IMR-90 (cell line): Measurements from ENCODE around the gene ARHGAP28. TPM values are rescaled to one million over a fixed set of nuclear protein-coding genes. Genes with fewer than 3 reads are reported as not detected.

Experiments
- ATAC-seq: fragments of 200-7000 bp; cut with Tn5 transposase; 2 replicates; pipeline ENCODE4 v1.9.1; 2020; ENCODE audit warnings: low read depth, mild to moderate bottlenecking, moderate library complexity
- BruUV-seq: library from RNA; stranded (reverse); fragments of 400-500 nt; replicated peaks from 2 replicates; lab custom pipeline; 2021; lab: Mats Ljungman, UMichigan
- CTCF ChIA-PET: fragments of 300-600 bp; formaldehyde crosslinking; extraction: SDS; loops from one replicate; lab custom pipeline; 2021; ENCODE audit warnings: antibody characterized with exemption; lab: Yijun Ruan, JAX
- POLR2A ChIA-PET: fragments of 300-600 bp; sonication (Branson Sonifier 250); formaldehyde crosslinking; loops from one replicate; lab custom pipeline; 2022; ENCODE audit warnings: antibody characterized with exemption; ENCODE audit not compliant: unreplicated experiment; lab: Charles Lee
- DNase-seq: peaks from one replicate; pipeline ENCODE4 v3.0.0; 2013
- H2AFZ ChIP-seq: replicated peaks from 2 replicates; pipeline ENCODE3; 2013; ENCODE audit warnings: low read length, mild to moderate bottlenecking; ENCODE audit not compliant: poor library complexity
- H2AK5ac ChIP-seq: 2 replicates; pipeline ENCODE4 v1.6.1; 2013; ENCODE audit warnings: low read depth, low read length, inconsistent platforms
- H2AK9ac ChIP-seq: replicated peaks from 2 replicates; pipeline ENCODE3; 2013; ENCODE audit warnings: mild to moderate bottlenecking, low read depth, low read length, moderate library complexity; ENCODE audit not compliant: poor library complexity
- H2BK120ac ChIP-seq: 2 replicates; pipeline ENCODE4 v1.6.1; 2013; ENCODE audit warnings: low read depth, low read length, inconsistent platforms
- H2BK15ac ChIP-seq: 3 replicates; pipeline ENCODE4 v1.6.1; 2013; ENCODE audit warnings: low read depth, low read length, inconsistent platforms
- H2BK20ac ChIP-seq: 2 replicates; pipeline ENCODE4 v1.6.1; 2013; ENCODE audit warnings: low read depth, mild to moderate bottlenecking, inconsistent platforms, low read length, moderate library complexity
- H2BK5ac ChIP-seq: 2 replicates; pipeline ENCODE4 v1.6.1; 2013; ENCODE audit warnings: mild to moderate bottlenecking, low read depth, low read length, inconsistent platforms; ENCODE audit not compliant: poor library complexity, severe bottlenecking
- H3K14ac ChIP-seq: replicated peaks from 2 replicates; pipeline ENCODE4 v1.6.1; 2013; ENCODE audit warnings: low read depth, low read length, inconsistent platforms
- H3K18ac ChIP-seq: 2 replicates; pipeline ENCODE4 v1.6.1; 2013; ENCODE audit warnings: low read depth, low read length, control low read depth
- H3K23ac ChIP-seq: 2 replicates; pipeline ENCODE4 v1.6.1; 2013; ENCODE audit warnings: low read depth, low read length, inconsistent platforms
- H3K27ac ChIP-seq: 2 replicates; pipeline ENCODE4 v1.5.1; 2013; ENCODE audit warnings: mild to moderate bottlenecking, control low read depth, low read length; ENCODE audit not compliant: insufficient read depth
- H3K27me3 ChIP-seq: 2 replicates; pipeline ENCODE4 v1.6.1; 2013; ENCODE audit warnings: low read length; ENCODE audit not compliant: control insufficient read depth, insufficient read depth
- H3K36me3 ChIP-seq: 2 replicates; pipeline ENCODE4 v1.6.1; 2013; ENCODE audit warnings: low read length, mixed read lengths; ENCODE audit not compliant: control insufficient read depth, insufficient read depth
- H3K4ac ChIP-seq: 2 replicates; pipeline ENCODE4 v1.6.1; 2013; ENCODE audit warnings: low read depth, low read length, inconsistent platforms
- H3K4me1 ChIP-seq: 2 replicates; pipeline ENCODE4 v1.6.1; 2013; ENCODE audit warnings: low read length, mixed read lengths; ENCODE audit not compliant: control insufficient read depth, insufficient read depth
- H3K4me2 ChIP-seq: 2 replicates; pipeline ENCODE4 v1.6.1; 2013; ENCODE audit warnings: low read depth, mild to moderate bottlenecking, control low read depth, low read length, moderate library complexity
- H3K4me3 ChIP-seq: 2 replicates; pipeline ENCODE4 v1.5.1; 2013; ENCODE audit warnings: low read depth, mild to moderate bottlenecking, control low read depth, low read length, moderate library complexity; ENCODE audit not compliant: insufficient read depth
- H3K56ac ChIP-seq: 2 replicates; pipeline ENCODE4 v1.6.1; 2013; ENCODE audit warnings: low read length, inconsistent platforms; ENCODE audit not compliant: insufficient read depth; ENCODE audit errors: extremely low read depth
- H3K79me1 ChIP-seq, 2 experiments: 2 replicates each; pipeline ENCODE4 v1.6.1; 2013; ENCODE audit warnings: low read length in 2 of 2, inconsistent platforms in 1 of 2, low read depth in 1 of 2
- H3K9ac ChIP-seq: 2 replicates; pipeline ENCODE4 v1.6.1; 2013; ENCODE audit warnings: low read depth, low read length, control low read depth
- H3K9me1 ChIP-seq: 2 replicates; pipeline ENCODE4 v1.6.1; 2013; ENCODE audit warnings: low read length, inconsistent platforms; ENCODE audit not compliant: insufficient read depth
- H3K9me3 ChIP-seq: 2 replicates; pipeline ENCODE4 v1.6.1; 2013; ENCODE audit warnings: low read length; ENCODE audit not compliant: control insufficient read depth, insufficient read depth
- H4K20me1 ChIP-seq: 2 replicates; pipeline ENCODE4 v1.6.1; 2013; ENCODE audit warnings: low read length, inconsistent platforms; ENCODE audit not compliant: insufficient read depth
- H4K5ac ChIP-seq: 2 replicates; pipeline ENCODE4 v1.6.1; 2013; ENCODE audit warnings: mild to moderate bottlenecking, low read depth, low read length, control low read depth
- H4K8ac ChIP-seq, 2 experiments: 2 replicates each; pipeline ENCODE4 v1.6.1; 2013; ENCODE audit warnings: low read depth in 2 of 2, low read length in 2 of 2, control low read depth in 1 of 2, inconsistent platforms in 1 of 2
- H4K91ac ChIP-seq: 2 replicates; pipeline ENCODE4 v1.6.1; 2013; ENCODE audit warnings: low read depth, low read length, inconsistent platforms; ENCODE audit not compliant: insufficient read depth
- BHLHE40 ChIP-seq: fragments of 150-350 bp; IDR thresholded peaks from 2 replicates; pipeline ENCODE4 v1.6.1; 2016; ENCODE audit warnings: mild to moderate bottlenecking, low read depth, low read length
- CHD1 ChIP-seq: IDR thresholded peaks from 2 replicates; pipeline ENCODE4 v1.6.1; 2012; ENCODE audit warnings: low read depth, low read length, improper control_type of control experiment
- MAFK ChIP-seq: IDR thresholded peaks from 2 replicates; pipeline ENCODE4 v1.6.1; 2012; ENCODE audit warnings: low read depth, low read length, improper control_type of control experiment
- MAZ ChIP-seq: IDR thresholded peaks from 2 replicates; pipeline ENCODE4 v1.6.1; 2012; ENCODE audit warnings: low read depth, mild to moderate bottlenecking, low read length, improper control_type of control experiment, moderate library complexity, borderline replicate concordance
- MXI1 ChIP-seq: IDR thresholded peaks from 2 replicates; pipeline ENCODE4 v1.6.1; 2012; ENCODE audit warnings: low read depth, mild to moderate bottlenecking, low read length, moderate library complexity, borderline replicate concordance
- NFE2L2 ChIP-seq: fragments of 150-350 bp; IDR thresholded peaks from 2 replicates; pipeline ENCODE4 v1.6.1; 2016; ENCODE audit warnings: low read depth, mild to moderate bottlenecking, low read length
- POLR2A ChIP-seq: IDR thresholded peaks from 2 replicates; pipeline ENCODE4 v1.6.1; 2012; ENCODE audit warnings: mild to moderate bottlenecking, low read depth, low read length
- RCOR1 ChIP-seq: IDR thresholded peaks from 2 replicates; pipeline ENCODE4 v1.6.1; 2012; ENCODE audit warnings: mild to moderate bottlenecking, low read length, improper control_type of control experiment; ENCODE audit not compliant: insufficient replicate concordance
- RFX5 ChIP-seq: IDR thresholded peaks from 2 replicates; pipeline ENCODE4 v1.8.0; 2012; ENCODE audit warnings: low read depth, mild to moderate bottlenecking, low read length, moderate library complexity
- SMC3 ChIP-seq: fragments of 150-350 bp; IDR thresholded peaks from 2 replicates; pipeline ENCODE4 v1.6.1; 2016; ENCODE audit warnings: low read depth, mild to moderate bottlenecking, antibody characterized with exemption, low read length, moderate library complexity
- USF2 ChIP-seq: fragments of 150-350 bp; IDR thresholded peaks from 2 replicates; pipeline ENCODE4 v1.6.1; 2017; ENCODE audit warnings: mild to moderate bottlenecking, antibody characterized with exemption, low read length, low read depth
- WGBS, 2 experiments: methylation state at CpG; one replicate each; pipeline versions ENCODE4 v1.1.5 to v1.1.7; 2013; ENCODE audit warnings: missing lambda C conversion rate in 2 of 2; ENCODE audit not compliant: insufficient read length in 1 of 2; ENCODE audit errors: extremely low coverage in 2 of 2; 5-methylcytosine and 5-hydroxymethylcytosine counted together
- dilution Hi-C: fragments of 300-500 bp; cut with HindIII; formaldehyde crosslinking; loops from one replicate; pipeline ENCODE4 v1.14.3; 2018; ENCODE audit warnings: low sequenced_read_pairs; ENCODE audit not compliant: unreplicated experiment
- in situ Hi-C: fragments of 300-500 bp; cut with MboI; formaldehyde crosslinking; loops from 3 replicates; pipeline ENCODE4 v1.14.3; 2019; ENCODE audit warnings: low sequenced_read_pairs, inconsistent platforms, mixed read lengths
- intact Hi-C: fragments of 100-400 bp; cut with micrococcal nuclease; formaldehyde crosslinking; loops from 2 replicates; pipeline ENCODE4 v1.10.0; 2022
- polyA plus RNA-seq, 3 experiments: library from polyadenylated mRNA; depleted of rRNA; stranded (reverse); fragments of >200 nt; gene quantifications; 2 replicates each; pipeline ENCODE4 v1.2.3, GENCODE V29; 2012; ENCODE audit warnings: low replicate concordance in 1 of 3
- total RNA-seq: library from RNA; depleted of rRNA; stranded (reverse); fragments of >200 nt; gene quantifications from 2 replicates; pipeline ENCODE4 v1.2.3, GENCODE V29; 2012

Gene ARHGAP28
- total and polyA plus RNA-seq, 2 of the 4 experiments (the other 2 are of a cell fraction) = 1.8 to 3.8 TPM

- H3K23ac ChIP-seq = no peak overlapping the region
- 100% methylated on average over 1 of the region's 5 CpGs; no CpG with 5 or more reads in 1 of the 2 experiments for WGBS, 2 experiments
- no TSS peak for BruUV-seq
- H2AK5ac ChIP-seq = peak overlapping the region; percentile 63
- peaks cover 22% of the 10 kb centered on the region for H3K4me1 ChIP-seq
- POLR2A ChIA-PET = no interaction called here
- peak overlapping the region; percentile 61 for H4K5ac ChIP-seq
- intact Hi-C loops = loop anchor here (5.0 kb wide), 1 partner anchor 92 kb away; no protein-coding TSS in a partner anchor
- in situ Hi-C loops = no loop called here
- H3K36me3 ChIP-seq = peaks cover 2% of the 10 kb centered on the region; the same call in 1 of the 2 replicates
- H3K9ac ChIP-seq = no peak overlapping the region
- no peak overlapping the region for H3K27ac ChIP-seq
- H3K18ac ChIP-seq = peak overlapping the region; percentile 54
- H3K14ac ChIP-seq = peak overlapping the region; percentile 38
- ATAC-seq (no peak), DNase-seq (no peak)
- no peaks in the 10 kb centered on the region for H4K20me1 ChIP-seq
- H2BK5ac ChIP-seq = no peak overlapping the region
- no peaks in the 10 kb centered on the region for H3K27me3 ChIP-seq
- H4K91ac ChIP-seq = peak overlapping the region; percentile 54; the same call in 1 of the 2 replicates
- H2BK20ac ChIP-seq = peak overlapping the region; percentile 58; the same call in 1 of the 2 replicates
- no peak overlapping the region for H3K4me3 ChIP-seq
- TF ChIP-seq BHLHE40 (no peak), MXI1 (no peak), RCOR1 (no peak), SMC3 (no peak), USF2 (no peak), MAFK (no peak), RFX5 (no peak), NFE2L2 (no peak), MAZ (no peak), POLR2A (no peak), CHD1 (no peak)
- no peak overlapping the region for H2AK9ac ChIP-seq
- dilution Hi-C loops = no loop called here
- H2BK15ac ChIP-seq = peak overlapping the region; percentile 88; the same call in 2 of the 3 replicates
- H2BK120ac ChIP-seq = peak overlapping the region; percentile 23
- H3K4ac ChIP-seq = peak overlapping the region; percentile 44
- H3K79me1 ChIP-seq = peaks cover 0 to 7% of the 10 kb centered on the region in 2 experiments; a peak in 1 of 4 replicates
- H3K9me3 ChIP-seq = peaks cover 5% of the 10 kb centered on the region
- no peak overlapping the region for H4K8ac ChIP-seq
- CTCF ChIA-PET = no interaction called here
- H3K9me1 ChIP-seq = peaks cover 6% of the 10 kb centered on the region
- H2AFZ ChIP-seq = no peak overlapping the region
- H3K56ac ChIP-seq = no peak overlapping the region
- no peak overlapping the region for H3K4me2 ChIP-seq
Observed at GRCh38 chr18:6745504-6746031, 16.1 kb downstream of the ARHGAP28 start.
